Hematopoietic multipotent progenitor cell treated with erythropoietin and hydrocortisone succinate and interleukin-3 and kit ligand, for 15 days (in vitro differentiated cells): Measurements from ENCODE around the gene STARD3NL.
"Not testable (repeated sequence)": the region's sequence is repeated elsewhere in the genome, so short reads cannot be mapped to it uniquely, and the experiment has no call there.

Experiments
- DNase-seq: peaks from one replicate; pipeline ENCODE4 v3.0.0-alpha.2; 2015; ENCODE audit warnings: low spot score

Gene STARD3NL, protein sequence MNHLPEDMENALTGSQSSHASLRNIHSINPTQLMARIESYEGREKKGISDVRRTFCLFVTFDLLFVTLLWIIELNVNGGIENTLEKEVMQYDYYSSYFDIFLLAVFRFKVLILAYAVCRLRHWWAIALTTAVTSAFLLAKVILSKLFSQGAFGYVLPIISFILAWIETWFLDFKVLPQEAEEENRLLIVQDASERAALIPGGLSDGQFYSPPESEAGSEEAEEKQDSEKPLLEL

DNA sequence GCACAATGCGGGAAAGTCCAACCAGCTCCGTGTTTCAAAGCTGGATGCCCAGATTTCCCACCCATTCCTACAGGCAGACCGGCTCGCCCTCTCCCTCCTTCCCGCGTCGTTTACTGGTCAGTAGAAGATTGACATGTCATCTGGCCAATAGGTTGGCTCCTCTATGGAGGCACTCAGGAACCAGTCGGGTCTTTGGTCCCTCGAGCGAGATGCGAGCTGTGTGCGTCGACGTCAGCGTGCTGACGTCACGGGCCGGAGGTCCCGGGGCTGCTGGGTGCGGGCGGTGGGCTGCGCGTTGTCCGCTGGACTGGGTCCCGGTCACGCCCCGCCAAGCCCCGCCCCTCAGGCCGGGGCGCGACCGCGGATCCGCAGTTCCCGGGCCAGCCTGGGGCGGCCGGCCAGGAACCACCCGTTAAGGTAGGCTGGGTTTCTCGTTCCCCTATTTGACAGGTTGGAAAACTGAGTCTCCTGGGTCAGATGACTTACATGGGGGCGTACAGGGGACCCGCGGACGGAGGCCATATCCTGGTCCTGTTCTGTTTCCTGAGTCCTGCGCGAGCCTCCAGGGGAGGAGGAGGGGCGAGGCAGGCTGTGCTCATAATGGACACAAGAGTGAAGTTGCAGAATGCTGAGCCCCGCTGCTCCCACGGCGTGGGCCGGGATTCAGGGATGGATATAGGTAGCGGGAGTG lies at the start of gene STARD3NL:
STARD3NL (plus strand) TSS at position 242 of the 691 bp plus-strand sequence. CDS start 29,260 bp downstream, outside the sequence.
- DNase-seq: peak; percentile 94

DNA sequence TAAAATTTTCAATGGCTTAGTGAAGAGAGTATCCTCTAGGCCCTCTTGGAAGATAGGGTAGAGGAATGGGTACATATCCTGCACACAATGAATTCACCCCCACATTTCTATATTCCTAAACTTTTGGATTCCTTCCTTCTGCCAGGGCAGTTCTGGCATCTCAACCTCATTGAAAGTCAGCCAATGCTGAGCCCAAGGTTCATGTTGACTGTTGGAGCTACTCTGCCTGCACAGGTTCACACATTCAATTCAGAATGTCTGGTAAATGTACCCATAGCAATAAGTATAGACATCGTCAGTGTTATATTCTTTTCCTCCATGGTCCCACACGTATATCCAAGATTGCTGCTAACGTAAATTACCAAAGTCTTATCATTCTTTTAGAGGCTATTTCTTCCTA lies 48.9 kb upstream of the STARD3NL start:
- DNase-seq: no peak

DNA sequence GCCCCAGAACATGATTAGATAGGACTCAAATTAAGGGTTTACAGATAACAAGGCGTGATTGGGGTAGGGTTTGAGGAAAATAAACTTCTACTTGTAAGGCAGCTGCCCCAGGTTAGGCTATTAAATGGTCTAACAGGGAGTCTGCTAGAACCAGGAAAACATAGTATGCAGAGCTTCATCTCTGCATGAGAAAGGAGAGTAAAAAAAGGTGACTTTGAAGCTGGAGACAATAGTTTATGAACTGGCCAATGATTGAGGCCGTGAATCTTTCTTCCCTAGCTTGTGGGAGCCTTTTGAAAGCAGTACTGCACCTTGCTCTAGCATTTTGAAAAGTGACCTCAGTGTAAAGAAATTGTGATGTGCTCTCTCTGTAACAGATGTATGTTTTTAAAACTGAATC lies 48.5 kb upstream of the STARD3NL start:
- DNase-seq: no peak

DNA sequence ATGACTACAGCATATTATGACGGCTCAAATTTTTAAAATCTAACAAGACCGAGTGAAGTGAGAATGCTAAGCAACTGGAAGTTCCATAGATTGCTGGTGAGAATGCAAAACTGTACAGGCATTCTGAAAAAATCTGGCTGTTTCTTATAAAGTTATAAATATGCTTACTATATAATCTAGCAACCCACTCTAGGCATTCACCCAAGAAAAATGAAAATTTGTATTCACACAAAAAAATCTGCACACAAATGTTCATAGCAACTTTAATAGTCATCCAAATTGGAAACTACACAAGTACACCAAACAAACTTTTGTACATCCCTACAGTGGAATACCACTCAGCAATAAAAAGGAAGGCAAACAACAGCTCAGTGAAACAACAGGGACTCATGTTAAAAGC lies 39.9 kb upstream of the STARD3NL start:
- DNase-seq: no peak

DNA sequence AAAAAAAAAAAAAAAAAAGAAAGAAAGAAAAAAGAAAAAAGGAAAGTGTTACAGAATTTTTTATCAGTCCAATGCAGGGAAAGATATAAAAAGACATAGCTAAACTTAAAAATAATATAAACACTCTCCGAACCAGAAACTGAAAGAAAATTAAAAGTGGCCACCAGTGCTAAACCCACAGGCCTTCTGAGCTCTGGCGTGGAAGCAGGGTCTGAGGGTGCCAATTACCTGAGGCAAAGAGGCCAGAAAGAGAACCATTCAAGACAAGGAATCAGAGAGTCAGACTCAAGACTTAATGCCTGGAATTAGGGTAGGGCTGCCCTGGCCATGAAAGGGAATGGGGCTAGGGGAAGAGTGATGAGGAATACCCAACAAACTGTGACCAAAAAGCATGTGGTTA lies 36.9 kb upstream of the STARD3NL start:
- no peak for DNase-seq

DNA sequence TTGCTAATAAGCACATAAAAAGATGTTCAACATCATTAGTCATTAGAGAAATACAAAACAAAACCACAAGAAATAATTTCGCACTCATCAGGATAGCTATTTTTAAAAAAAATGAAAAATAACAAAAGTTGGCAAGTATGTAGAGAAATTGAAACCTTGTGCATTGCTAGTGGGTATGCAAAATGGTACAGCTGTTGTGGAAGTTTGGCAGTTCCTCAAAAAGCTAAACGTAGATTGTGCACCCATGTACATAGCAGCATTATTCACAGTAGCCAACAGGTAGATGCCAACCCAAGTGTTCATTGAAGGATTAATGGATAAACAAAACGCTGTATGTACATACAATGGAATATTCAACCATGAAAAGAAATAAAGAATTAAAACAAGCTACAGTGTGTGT lies 35.3 kb upstream of the STARD3NL start:
- no peak for DNase-seq

DNA sequence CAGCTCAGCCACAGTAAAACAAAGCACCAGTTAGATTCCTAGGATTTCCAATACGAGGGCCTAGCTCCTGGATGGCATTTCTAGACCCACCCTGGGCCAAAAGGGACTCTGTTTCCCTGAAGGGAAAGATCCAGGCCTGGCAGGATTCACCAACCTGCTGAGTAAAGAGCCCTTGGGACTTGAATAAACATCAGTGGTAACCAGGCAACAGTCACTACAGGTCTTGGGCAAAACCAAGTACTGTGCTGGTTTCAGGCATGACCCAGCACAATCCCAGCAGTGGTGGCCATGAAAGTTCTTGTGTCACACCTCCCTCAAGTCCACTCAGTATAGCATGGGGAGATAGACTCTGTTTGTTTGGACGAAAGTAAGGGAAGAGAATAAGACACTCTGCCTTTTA lies 31.0 kb upstream of the STARD3NL start:
- no peak for DNase-seq

DNA sequence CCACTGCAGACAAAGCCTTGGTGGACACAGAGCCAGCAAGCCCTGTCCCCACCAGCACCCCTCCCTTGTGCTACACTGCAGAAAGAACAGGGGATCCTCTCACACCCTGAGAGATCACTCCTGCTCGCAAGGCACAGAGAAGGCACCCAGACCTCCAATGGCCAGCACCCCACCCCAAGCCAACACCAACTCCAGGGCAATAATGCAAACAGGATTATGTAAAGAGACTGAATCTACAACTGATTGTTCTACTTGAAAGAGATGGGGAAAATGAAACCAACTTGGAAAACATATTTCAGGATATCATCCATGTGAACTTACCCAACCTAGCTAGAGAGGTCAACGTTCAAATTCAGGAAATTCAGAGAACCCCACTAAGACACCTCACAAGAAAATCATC lies 26.5 kb upstream of the STARD3NL start:
- no peak for DNase-seq

DNA sequence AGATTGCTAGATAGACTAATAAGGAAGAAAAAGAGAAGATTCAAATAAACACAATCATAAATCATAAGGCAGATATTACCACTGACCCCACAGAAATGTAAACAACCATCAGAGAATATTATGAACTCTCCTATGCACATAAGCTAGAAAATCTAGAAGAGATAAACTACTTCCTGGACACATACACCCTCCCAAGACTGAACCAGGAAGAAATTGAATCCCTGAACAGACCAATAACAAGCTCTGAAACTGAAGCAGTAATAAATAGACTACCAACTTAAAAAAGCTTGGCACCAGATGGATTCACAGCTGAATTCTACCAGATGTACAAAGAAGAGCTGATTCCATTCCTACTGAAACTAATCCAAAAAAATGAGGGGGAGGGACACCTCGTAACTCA lies 24.5 kb upstream of the STARD3NL start:
- DNase-seq: no peak

DNA sequence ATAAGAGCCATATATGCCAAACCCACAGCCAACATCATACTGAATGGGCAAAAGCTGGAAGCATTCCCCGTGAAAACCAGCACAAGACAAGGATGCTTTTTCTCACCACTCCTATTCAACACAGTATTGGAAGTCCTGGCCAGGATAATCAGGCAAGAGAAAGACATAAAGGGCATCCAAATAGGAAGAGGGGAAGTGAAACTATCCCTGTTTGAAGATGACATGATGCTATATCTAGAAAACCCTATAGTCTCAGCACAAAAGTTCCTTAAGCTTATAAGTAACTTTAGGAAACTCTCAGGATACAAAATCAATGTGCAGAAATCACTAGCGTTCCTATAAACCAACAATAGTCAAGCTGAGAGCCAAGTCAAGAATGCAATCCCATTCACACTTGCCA lies 23.8 kb upstream of the STARD3NL start:
- no peak for DNase-seq

DNA sequence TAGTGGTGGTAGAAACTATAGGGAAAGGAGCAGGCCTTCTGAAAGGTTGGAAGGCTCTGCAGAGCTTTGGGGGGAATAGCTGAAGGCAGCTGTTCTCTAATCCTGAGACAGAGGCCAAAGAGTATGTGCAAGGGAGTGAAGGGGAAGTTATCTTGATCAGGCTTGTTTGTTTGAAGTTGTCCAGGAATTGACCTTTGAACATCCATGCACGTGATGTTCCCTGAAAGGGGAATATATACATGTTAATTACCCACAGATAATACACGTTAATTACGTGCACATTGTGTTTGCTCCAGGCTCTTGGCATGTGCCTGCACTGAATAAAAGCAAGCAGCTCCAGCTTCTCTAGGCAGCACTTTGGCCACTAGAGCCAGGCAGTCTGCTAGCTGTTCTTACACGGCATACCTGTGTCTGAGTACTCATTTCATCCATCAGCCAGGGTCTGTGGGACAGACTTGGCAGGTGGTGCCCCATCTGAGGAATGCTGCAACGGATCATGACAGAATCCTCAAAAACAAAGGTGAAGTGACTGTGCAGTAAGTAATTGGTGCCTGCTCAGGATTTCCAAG lies 18.0 kb upstream of the STARD3NL start:
- no peak for DNase-seq

DNA sequence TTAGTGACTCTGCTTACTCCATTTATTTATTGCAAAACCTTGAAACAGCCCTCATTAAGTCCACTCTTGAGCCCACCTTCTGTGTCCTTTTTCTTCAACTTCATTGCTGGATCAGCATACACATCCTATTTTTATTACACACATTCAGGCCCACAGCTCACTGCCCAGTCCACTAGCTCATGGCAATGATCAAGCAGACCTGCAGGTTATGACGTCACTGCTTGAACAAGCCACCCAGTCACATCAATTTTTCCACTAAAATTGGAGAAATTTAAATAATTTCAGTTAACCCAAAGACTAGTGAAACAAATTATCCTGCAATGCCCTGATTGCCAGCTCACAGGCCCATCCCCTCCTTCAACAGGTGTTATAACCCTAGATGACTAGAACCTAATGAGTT lies 16.0 kb upstream of the STARD3NL start:
- DNase-seq: no peak

DNA sequence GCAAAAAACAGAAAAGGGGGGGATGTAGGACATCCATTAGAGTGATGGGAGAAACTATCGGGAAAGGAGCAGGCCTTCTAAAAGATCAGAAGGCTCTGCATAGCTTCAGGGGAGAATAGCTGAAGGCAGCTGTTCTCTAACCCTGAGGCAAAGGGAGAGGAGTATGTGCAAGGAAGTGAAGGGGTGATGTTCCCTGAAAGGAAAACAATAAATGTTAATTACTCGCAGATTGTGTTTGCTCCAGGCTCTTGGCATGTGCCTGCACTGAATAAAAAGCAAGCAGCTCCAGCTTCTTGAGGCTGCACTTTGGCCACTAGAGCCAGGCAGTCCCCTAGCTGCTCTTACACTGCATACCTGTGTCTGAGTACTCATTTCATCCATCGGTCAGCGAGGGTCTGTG lies 14.4 kb upstream of the STARD3NL start:
- DNase-seq: no peak

DNA sequence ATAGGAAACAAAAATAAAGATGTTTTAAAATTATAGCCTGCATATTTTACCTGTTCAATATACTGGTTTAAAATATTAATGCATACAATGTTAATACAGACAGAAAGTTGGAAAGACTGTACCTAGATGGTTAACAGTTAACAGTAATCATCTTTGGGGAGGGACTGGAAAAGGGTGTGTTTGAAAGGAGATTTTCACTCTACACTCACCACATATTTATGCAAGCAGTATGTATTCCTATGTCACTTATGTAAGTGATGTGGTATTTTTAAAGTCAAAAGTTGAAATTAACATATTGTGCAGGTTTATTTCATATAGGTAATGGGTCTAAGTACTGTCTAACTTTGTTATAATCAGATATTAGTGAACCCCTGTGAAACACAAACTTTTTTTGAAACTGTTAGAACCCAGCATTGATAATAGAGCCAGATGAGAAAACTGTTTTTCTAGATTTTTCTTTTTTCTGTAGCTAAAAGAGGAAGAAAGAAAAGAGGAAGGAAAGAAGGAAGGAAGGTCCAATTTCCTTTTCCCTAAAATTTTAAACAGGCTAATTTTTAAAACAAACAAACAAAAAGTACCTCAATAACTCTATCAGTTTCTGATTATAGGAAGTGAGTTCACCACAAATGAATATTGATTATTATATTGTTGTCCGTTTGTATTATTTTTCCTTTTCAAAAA lies 9.0 kb upstream of the STARD3NL start:
- DNase-seq: no peak

DNA sequence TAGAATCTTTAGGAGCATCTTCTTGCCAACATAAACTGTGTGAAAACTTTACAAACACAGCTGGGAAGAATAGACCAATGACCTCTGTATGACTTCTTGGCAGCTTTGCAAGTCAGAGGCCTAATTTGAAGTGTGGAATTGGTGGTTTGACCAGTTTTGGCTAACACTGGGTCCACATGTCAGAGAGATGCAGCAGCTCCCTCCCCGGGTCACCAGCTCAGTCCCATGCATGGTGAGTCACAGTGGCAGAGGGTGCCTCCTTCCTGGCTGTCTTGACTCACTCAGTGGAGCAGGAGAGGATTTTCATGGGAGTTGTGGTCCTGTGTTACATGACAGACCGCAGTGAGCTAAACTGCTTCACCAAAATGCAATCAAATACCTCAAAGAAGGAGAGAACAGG lies 8.2 kb upstream of the STARD3NL start:
- no peak for DNase-seq

DNA sequence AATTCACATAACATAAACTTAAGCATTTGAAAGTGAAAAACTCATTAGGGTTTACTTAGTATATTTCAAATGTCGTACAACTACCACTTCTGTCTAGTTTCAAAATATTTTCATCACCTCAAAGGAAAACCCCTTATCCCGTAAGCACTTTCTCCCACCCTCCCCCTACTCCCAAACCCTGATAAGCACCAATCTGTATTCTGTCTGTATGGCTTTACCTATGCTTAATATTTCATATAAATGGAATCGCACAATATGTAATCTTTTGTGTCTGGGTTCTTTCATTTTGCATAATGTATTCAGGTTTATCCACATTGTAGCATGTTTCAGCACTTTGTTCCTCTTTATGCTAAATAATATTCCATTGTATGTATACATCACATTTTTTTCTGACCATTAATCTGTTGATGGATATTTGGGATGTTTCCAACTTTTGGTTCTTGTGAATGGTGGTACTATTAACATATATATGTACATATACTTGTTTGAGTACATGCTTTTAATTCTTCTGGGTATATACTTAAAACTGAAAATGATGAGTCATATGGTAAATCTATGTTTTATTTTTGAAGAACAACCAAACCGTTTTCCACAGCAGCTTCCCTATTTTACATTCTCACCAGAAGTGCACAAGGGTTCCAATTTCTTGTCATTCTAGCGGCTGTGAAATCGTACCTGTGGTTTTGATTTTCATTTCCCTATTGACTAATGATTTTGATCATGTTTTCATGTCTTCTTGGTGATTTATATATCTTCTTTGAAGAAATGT lies 6.2 kb upstream of the STARD3NL start:
- no peak for DNase-seq

DNA sequence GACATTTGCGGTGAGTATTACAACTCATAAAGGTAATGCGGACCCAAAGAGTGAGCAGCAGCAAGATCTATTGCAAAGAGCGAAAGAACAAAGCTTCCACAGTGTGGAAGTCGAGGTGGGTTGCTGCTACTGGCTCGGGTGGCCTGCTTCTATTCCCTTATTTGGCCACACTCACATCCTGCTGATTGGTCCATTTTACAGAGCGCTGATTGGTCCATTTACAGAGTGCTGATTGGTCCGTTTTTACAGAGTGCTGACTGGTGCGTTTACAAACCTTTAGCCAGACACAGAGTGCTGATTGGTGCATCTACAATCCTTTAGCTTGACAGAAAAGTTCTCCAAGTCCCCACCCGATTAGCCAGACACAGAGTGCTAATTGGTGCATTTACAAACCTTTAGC lies 2.5 kb upstream of the STARD3NL start:
- not testable (repeated sequence) for DNase-seq

DNA sequence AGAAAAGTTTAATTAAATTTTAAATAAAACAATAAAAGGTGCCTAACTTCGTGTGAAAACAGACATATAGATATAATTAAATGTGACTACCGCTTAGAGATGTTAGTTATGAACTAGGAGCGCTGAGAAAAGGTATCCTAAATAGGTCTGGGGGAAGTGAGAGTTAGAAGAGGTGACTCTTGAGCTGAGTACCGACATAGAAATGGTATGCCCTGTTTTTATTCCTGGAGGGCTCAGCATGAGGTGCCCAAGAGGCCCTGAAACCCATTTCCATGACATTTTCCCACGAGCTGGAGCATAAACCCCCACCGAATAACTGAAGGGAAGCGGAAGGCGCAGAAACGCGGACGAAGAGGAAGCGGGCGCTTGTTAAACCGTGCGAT lies 433 bp upstream of the STARD3NL start:
- DNase-seq: no peak

DNA sequence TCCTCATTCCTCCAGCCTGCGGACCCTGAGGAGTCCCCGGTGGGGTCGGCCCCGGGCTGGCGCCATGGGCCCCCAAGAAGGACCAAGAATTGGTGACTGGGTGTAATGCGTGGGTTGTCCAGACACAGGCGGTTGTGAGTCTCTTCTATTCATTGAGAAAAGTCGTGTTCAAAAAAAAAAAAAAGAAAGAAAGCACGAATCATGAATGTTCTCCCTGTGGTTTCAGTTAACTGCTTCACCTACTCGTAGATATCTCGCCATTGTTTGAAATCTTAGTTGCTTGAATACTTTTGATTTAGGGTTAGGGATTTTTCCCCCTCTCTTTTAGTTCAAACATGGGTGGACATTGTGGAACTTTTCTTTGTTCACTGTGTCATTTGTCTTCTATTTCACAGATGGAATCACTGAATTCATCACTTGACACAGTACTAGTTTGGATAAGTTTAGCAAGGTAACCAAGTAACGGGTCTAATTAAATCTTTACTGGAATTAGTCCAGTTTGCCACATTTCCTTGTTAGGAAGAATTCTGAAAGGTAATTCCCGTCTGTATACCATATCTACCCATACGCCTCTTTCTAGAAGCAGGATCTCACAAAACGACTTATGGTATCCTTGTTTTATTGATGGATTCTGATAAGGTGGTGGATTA lies 775 bp downstream of the STARD3NL start:
- peak; percentile 6 for DNase-seq

DNA sequence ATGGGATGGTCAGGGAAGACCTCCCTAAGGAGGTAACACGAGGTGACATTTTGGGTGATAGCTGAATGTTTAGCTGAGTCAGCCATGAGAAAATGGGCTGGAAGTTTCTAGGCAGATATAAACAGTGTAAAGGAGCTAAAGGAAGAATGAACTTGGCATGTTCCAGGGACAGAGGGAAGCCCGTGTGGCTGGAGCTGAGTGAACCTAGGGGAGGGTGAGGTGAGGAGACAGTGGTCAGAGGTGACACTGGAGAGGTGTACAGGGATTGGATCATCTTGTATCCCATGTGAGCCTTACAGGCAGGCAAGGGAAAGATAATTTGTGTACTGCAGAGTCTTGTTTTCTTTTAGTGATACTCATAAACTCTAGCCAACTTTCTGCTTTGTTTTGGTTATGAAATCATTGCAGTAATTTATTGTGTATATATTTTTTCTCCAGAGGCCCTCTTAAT lies 1.8 kb downstream of the STARD3NL start:
- peak; percentile 10 for DNase-seq

DNA sequence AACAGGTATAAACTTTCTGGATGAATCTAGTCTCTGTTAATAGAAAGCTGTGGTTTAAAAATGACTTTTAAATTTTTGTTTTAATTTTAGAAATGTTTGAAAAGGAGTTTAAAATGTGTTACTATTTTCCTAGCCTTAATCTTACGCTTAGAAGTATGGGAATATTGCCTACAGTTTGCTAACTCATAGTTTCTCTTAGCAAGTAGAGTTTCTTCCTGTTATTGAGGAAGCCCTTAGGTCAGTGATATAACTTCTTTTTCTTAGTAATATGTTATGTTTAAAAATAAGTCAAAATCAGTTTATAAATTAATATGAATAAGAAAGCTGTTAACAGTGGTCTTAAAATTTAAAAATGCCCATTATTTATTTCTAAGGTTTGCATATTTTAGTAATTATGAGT lies 3.1 kb downstream of the STARD3NL start:
- no peak for DNase-seq

DNA sequence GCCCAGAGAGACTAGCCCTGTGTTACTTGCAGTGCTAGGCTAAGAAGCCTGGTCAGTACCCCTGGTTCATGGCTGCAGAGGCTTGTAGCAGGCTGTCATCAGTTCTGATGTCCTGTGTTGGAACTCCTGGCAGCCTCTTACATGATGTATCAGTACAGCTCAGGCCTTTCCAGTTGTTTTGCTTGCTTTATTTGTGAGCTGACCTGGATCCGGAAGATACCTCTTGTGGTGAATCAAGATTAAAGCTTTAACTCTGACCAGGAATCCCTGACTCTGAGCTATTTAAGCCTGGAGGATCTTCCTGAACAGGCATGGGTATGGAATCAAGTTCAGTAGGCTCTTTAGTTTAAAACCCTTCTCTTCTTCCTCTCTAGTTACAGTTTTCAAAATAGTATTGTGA lies 4.4 kb downstream of the STARD3NL start:
- DNase-seq: no peak
